ENCODE data around the gene ADIRF.
"Not testable (repeated sequence)": the region's sequence is repeated elsewhere in the genome, so short reads cannot be mapped to it uniquely, and the experiment has no call there.

ADIRF gene

DNA sequence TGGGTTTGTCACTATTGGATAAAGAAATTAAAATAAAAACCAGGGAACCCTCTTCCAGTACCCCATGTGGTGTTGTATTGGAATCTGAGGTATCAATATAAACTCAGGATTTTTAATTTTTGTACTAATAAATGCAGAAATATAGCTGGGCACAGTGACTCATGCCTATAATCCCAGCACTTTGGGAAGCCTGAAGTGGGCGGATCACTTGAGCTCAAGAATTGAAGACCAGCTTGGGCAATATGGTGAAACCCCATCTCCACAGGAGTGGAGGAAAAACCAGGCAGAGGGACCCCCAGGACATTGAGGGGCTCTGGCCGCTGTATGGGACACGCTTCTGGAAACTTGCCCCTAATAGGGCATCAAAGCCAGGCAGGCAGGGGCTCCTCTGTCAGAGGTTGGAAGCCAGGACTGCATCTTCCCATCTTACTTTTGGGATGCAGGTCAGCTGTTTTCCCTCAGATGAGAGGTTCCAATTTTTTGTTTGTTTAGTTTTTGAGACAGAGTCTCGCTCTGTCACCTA is 11.1 kb downstream of the ADIRF start:
- Histone ChIP-seq H3K79me2 (ENCODE audit: control insufficient read depth, low read length) (no peaks in the 10 kb centered on the region), H3K9me2 (replicated peaks; ENCODE audit: control insufficient read depth, low read length) (no peaks in the 10 kb centered on the region), H4K20me1 (ENCODE audit: control insufficient read depth, insufficient read depth, low read depth, low read length) (no peaks in the 10 kb centered on the region), H3K9me3 (ENCODE audit: control insufficient read depth, insufficient read depth, low read length) (no peaks in the 10 kb centered on the region), H3K4me2 (ENCODE audit: low read length) (no peak overlapping the region), H3K36me3 (ENCODE audit: control insufficient read depth, low read length) (no peaks in the 10 kb centered on the region), H3K4me1 (ENCODE audit: control insufficient read depth, low read length) (no peaks in the 10 kb centered on the region), H3F3A (ENCODE audit: control insufficient read depth, insufficient read depth) (no peaks in the 10 kb centered on the region), H3K27ac (ENCODE audit: low read depth, low read length) (no peak overlapping the region), H3K4me3 (ENCODE audit: low read length) (no peak overlapping the region), H3K27me3 (ENCODE audit: control insufficient read depth, low read length) (no peaks in the 10 kb centered on the region)
- TF ChIP-seq EZH2phosphoT487 (IDR thresholded peaks at IDR 0.05; ENCODE audit: borderline replicate concordance, low read length), result no peak
- TF ChIP-seq, protein P1, sequence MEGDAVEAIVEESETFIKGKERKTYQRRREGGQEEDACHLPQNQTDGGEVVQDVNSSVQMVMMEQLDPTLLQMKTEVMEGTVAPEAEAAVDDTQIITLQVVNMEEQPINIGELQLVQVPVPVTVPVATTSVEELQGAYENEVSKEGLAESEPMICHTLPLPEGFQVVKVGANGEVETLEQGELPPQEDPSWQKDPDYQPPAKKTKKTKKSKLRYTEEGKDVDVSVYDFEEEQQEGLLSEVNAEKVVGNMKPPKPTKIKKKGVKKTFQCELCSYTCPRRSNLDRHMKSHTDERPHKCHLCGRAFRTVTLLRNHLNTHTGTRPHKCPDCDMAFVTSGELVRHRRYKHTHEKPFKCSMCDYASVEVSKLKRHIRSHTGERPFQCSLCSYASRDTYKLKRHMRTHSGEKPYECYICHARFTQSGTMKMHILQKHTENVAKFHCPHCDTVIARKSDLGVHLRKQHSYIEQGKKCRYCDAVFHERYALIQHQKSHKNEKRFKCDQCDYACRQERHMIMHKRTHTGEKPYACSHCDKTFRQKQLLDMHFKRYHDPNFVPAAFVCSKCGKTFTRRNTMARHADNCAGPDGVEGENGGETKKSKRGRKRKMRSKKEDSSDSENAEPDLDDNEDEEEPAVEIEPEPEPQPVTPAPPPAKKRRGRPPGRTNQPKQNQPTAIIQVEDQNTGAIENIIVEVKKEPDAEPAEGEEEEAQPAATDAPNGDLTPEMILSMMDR (IDR thresholded peaks at IDR 0.05; ENCODE audit: low read depth, low read length, poor library complexity, severe bottlenecking), result no peak

DNA sequence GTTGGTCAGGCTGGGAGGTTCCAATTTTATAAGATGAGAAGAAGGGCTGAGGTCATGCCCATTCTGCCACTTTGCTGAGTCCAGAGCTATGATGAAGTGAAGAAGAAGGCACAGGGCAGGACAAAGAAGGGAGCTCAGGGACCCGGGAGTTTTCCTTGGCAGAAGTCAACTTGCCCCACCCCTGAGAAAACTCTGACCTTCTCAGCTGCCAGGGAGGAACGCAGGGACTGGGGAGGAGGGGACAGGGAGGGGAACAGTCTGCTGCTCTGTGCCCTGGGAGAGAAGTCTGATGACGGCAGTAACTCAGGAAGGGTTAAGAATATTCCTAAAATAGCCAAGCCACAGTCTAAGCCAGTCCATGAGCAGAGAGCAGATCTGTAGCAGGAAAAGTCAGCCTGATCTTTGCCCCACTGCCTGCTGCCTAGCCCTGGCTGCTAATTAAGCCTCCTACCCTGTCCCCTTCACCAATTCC is 11.7 kb downstream of the ADIRF start:
- no peaks in the 10 kb centered on the region for H3K4me1 ChIP-seq (ENCODE audit: control insufficient read depth, low read length)
- no peaks in the 10 kb centered on the region for H3K9me3 ChIP-seq (ENCODE audit: control insufficient read depth, insufficient read depth, low read length)
- H3K4me3 ChIP-seq (ENCODE audit: low read length), result no peak overlapping the region
- no peaks in the 10 kb centered on the region for H3K79me2 ChIP-seq (ENCODE audit: control insufficient read depth, low read length)
- TF ChIP-seq, protein P1 (IDR thresholded peaks at IDR 0.05; ENCODE audit: low read depth, low read length, poor library complexity, severe bottlenecking), result no peak
- no peak for TF ChIP-seq EZH2phosphoT487 (IDR thresholded peaks at IDR 0.05; ENCODE audit: borderline replicate concordance, low read length)
- no peak overlapping the region for H3K4me2 ChIP-seq (ENCODE audit: low read length)
- H3F3A ChIP-seq (ENCODE audit: control insufficient read depth, insufficient read depth), result no peaks in the 10 kb centered on the region
- no peaks in the 10 kb centered on the region for H3K27me3 ChIP-seq (ENCODE audit: control insufficient read depth, low read length)
- H4K20me1 ChIP-seq (ENCODE audit: control insufficient read depth, insufficient read depth, low read depth, low read length), result no peaks in the 10 kb centered on the region
- no peaks in the 10 kb centered on the region for H3K9me2 ChIP-seq (replicated peaks; ENCODE audit: control insufficient read depth, low read length)
- no peaks in the 10 kb centered on the region for H3K36me3 ChIP-seq (ENCODE audit: control insufficient read depth, low read length)
- H3K27ac ChIP-seq (ENCODE audit: low read depth, low read length), result no peak overlapping the region

DNA sequence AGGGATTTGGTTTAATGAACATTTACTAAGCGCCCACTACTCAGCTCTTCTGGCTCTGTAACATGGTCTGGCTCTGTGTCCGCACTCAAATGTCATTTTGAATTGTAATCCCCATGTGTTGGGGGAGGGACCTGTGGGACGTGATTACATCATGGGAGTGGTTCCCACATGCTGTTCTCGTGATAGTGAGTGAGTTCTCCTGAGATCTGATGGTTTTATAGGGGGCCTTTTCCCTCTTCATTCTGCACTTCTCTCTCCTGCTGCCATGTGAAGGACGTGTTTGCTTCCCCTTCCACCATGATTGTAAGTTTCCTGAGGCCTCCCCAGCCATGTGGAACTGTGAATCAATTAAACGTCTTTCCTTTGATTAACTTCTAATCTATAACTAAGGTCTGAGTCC is 12.7 kb downstream of the ADIRF start:
- H3K36me3 ChIP-seq (ENCODE audit: control insufficient read depth, low read length); H4K20me1 ChIP-seq (ENCODE audit: control insufficient read depth, insufficient read depth, low read depth, low read length); H3K9me3 ChIP-seq (ENCODE audit: control insufficient read depth, insufficient read depth, low read length); H3K79me2 ChIP-seq (ENCODE audit: control insufficient read depth, low read length); H3K27me3 ChIP-seq (ENCODE audit: control insufficient read depth, low read length); H3K9me2 ChIP-seq (replicated peaks; ENCODE audit: control insufficient read depth, low read length); H3K4me3 ChIP-seq (ENCODE audit: low read length); H3K4me2 ChIP-seq (ENCODE audit: low read length); H3K4me1 ChIP-seq (ENCODE audit: control insufficient read depth, low read length); H3F3A ChIP-seq (ENCODE audit: control insufficient read depth, insufficient read depth); H3K27ac ChIP-seq (ENCODE audit: low read depth, low read length): not testable (repeated sequence)

DNA sequence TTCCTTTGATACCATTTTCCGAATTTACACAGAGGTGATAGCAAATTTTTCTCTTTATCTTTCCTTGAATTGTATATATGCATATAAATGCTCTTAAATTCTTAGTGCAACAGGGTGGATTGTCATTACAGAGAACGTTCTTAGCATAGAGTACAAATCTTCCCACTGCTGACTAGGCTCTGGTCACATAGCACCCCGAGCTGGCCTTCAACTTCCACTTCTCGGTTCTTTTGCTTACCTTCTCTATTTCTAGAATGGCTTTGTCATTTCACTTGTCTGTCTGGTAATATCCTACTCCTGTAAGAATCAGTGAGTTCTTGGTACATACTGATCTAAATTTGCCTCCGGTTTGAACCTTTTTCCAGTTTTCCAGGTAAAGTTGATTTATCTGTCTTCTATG is 13.4 kb downstream of the ADIRF start:
- TF ChIP-seq, protein P1 (IDR thresholded peaks at IDR 0.05; ENCODE audit: low read depth, low read length, poor library complexity, severe bottlenecking), result no peak
- no peak for TF ChIP-seq EZH2phosphoT487 (IDR thresholded peaks at IDR 0.05; ENCODE audit: borderline replicate concordance, low read length)
- no peak overlapping the region for H3K27ac ChIP-seq (ENCODE audit: low read depth, low read length)
- no peaks in the 10 kb centered on the region for H4K20me1 ChIP-seq (ENCODE audit: control insufficient read depth, insufficient read depth, low read depth, low read length)
- no peaks in the 10 kb centered on the region for H3K9me2 ChIP-seq (replicated peaks; ENCODE audit: control insufficient read depth, low read length)
- H3K79me2 ChIP-seq (ENCODE audit: control insufficient read depth, low read length), result no peaks in the 10 kb centered on the region
- no peak overlapping the region for H3K4me2 ChIP-seq (ENCODE audit: low read length)
- H3F3A ChIP-seq (ENCODE audit: control insufficient read depth, insufficient read depth), result no peaks in the 10 kb centered on the region
- H3K36me3 ChIP-seq (ENCODE audit: control insufficient read depth, low read length), result no peaks in the 10 kb centered on the region
- H3K4me1 ChIP-seq (ENCODE audit: control insufficient read depth, low read length), result no peaks in the 10 kb centered on the region
- no peaks in the 10 kb centered on the region for H3K27me3 ChIP-seq (ENCODE audit: control insufficient read depth, low read length)
- H3K9me3 ChIP-seq (ENCODE audit: control insufficient read depth, insufficient read depth, low read length), result no peaks in the 10 kb centered on the region
- H3K4me3 ChIP-seq (ENCODE audit: low read length), result no peak overlapping the region

DNA sequence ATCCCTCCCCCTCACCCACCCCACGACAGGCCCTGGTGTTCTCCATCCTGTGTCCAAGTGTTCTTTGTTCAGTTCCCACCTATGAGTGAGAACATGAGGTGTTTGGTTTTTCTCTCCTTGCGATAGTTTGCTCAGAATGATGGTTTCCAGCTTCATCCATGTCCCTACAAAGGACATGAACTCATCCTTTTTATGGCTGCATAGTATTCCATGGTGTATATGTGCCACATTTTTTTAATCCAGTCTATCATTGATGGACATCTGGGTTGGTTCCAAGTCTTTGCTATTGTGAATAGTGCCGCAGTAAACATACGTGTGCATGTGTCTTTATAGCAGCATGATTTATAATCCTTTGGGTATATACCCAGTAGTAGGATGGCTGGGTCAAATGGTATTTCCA is 16.2 kb downstream of the ADIRF start:
- H3K4me3 ChIP-seq (ENCODE audit: low read length); H3F3A ChIP-seq (ENCODE audit: control insufficient read depth, insufficient read depth); H3K9me2 ChIP-seq (replicated peaks; ENCODE audit: control insufficient read depth, low read length); H3K27ac ChIP-seq (ENCODE audit: low read depth, low read length); H3K36me3 ChIP-seq (ENCODE audit: control insufficient read depth, low read length); H3K4me2 ChIP-seq (ENCODE audit: low read length); H4K20me1 ChIP-seq (ENCODE audit: control insufficient read depth, insufficient read depth, low read depth, low read length); H3K4me1 ChIP-seq (ENCODE audit: control insufficient read depth, low read length); H3K9me3 ChIP-seq (ENCODE audit: control insufficient read depth, insufficient read depth, low read length); H3K79me2 ChIP-seq (ENCODE audit: control insufficient read depth, low read length): not testable (repeated sequence)
- H3K27me3 ChIP-seq (ENCODE audit: control insufficient read depth, low read length), result peaks cover 11% of the 10 kb centered on the region; the same call in 1 of the 2 replicates
